ENCODE measurements around the gene POLR3H.

POLR3H gene

DNA sequence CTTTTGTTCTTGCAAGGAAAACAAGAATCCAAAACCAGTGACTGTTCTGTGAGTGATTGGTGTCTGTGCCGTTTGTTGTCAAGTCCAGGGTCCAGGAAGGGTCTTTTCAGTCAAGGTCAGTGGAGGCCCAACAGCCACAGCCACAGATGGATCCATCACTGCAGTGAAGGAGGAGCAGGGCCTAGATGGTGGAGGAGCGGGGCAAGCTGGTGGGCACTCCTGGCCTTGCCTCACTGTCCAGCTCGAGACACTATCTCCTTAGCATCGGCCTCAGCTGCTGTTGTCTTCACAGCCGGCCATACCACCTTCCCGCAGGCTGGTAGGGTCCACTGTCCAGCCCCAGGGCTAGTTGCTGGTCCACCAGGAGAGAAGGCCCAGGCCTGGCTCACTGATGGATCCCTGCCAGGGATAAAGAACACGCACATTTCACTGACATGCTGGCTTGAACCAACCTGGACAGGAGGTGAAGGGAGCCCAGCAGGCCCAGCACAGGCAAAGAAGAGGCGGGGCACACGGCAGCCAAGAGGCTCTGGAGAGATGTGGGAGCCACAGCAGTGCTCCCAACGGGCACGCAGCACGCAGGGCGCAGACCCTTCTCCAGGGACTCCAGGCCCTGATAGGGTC is 15.2 kb downstream of the POLR3H start:
- Histone ChIP-seq H3K4me3 (ENCODE audit: low read depth in 1 of 5, low read length in 5 of 5) (no peak overlapping the region), H3K27ac (ENCODE audit: low read depth, low read length) (no peak overlapping the region), H3K27me3 (ENCODE audit: control insufficient read depth in 5 of 5, insufficient read depth in 4 of 5, low read length in 5 of 5) (no peaks in the 10 kb centered on the region), H3K36me3 (ENCODE audit: control insufficient read depth in 5 of 5, insufficient read depth in 5 of 5, low read length in 5 of 5) (peaks cover 0 to 88% (median 78%) of the 10 kb centered on the region in 5 donors), H3K9ac (ENCODE audit: low read length in 5 of 5) (no peak overlapping the region), H3K9me3 (ENCODE audit: control insufficient read depth in 5 of 5, low read length in 5 of 5) (no peaks in the 10 kb centered on the region), H3K4me1 (ENCODE audit: control insufficient read depth in 5 of 5, insufficient read depth in 5 of 5, low read length in 5 of 5) (peaks cover 7 to 40% (median 20%) of the 10 kb centered on the region in 5 donors)

DNA sequence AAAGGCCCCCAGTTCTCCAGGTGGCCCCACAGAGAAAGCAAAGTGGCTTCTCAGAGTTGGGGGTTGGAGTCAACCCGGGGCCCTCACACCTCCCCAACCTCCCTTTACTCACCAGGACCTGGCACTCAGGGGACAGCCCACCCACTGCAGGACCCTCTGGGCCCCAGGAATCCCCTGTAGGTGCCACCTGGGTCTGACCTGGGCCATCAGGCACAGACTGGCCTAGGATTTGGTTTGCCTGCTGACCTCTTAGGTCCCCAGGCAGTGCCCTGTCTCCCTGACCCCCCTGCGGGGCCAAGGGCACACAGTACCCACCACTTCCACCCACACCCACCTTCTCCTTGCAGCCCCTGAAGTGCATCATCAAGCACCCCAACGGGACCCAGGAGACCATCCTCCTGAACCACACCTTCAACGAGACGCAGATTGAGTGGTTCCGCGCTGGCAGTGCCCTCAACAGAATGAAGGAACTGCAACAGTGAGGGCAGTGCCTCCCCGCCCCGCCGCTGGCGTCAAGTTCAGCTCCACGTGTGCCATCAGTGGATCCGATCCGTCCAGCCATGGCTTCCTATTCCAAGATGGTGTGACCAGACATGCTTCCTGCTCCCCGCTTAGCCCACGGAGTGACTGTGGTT is 16.0 kb downstream of the POLR3H start:
- Histone ChIP-seq H3K9me3 (ENCODE audit: control insufficient read depth in 5 of 5, low read length in 5 of 5) (no peaks in the 10 kb centered on the region), H3K36me3 (ENCODE audit: control insufficient read depth in 5 of 5, insufficient read depth in 5 of 5, low read length in 5 of 5) (peaks cover 0 to 92% (median 85%) of the 10 kb centered on the region in 5 donors), H3K27me3 (ENCODE audit: control insufficient read depth in 5 of 5, insufficient read depth in 4 of 5, low read length in 5 of 5) (no peaks in the 10 kb centered on the region), H3K9ac (ENCODE audit: low read length in 5 of 5) (no peak overlapping the region), H3K4me1 (ENCODE audit: control insufficient read depth in 5 of 5, insufficient read depth in 5 of 5, low read length in 5 of 5) (peaks cover 10 to 45% (median 28%) of the 10 kb centered on the region in 5 donors), H3K27ac (ENCODE audit: low read depth, low read length) (no peak overlapping the region), H3K4me3 (ENCODE audit: low read depth in 1 of 5, low read length in 5 of 5) (no peak overlapping the region)

DNA sequence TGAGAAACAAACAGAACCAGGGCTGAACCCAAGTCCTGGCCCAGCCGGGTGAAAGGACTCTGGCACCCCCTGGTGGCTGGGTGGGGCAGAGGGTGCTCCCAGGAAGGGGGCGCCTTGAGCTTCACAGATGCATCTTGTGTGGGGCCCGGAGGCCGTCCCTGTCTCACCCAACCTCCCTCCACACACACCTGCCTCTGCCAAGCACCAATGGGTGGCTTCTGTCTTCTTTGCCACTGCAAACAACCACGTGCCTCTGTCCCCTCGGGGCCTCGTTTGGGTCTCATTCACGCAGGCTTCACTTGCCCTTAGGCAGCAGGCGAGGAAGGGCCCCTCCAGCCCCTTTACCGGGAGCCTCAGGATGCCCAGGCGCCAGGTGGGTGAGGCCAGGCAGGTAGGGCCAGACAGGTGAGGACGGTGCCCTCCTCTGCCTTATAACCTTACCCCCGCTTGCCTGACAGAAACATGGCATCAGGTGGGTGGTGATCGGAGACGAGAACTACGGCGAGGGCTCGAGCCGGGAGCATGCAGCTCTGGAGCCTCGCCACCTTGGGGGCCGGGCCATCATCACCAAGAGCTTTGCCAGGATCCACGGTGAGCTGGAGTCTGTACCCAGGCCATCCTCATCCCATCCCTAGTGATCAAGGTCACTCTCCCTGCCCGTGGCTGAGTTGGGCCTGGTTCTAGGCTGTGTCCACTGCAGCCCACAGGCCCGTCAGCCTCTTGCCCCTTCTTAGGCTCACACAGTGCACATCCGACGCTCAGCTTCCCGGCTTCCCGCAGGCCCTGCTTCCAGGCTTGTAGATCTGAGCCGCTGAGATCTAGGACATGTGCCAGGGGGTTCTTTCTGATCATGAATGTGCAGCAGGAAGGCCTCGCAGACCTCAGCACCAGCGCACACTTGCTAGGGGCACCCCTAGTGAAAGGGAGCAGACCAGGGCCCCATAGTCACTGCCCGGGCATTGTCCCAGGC is 17.2 kb downstream of the POLR3H start:
- peaks cover 0 to 96% (median 86%) of the 10 kb centered on the region in 5 donors for H3K36me3 ChIP-seq (ENCODE audit: control insufficient read depth in 5 of 5, insufficient read depth in 5 of 5, low read length in 5 of 5)
- peak overlapping the region in 1 of 5 donors; percentile 50 for H3K9ac ChIP-seq (ENCODE audit: low read length in 5 of 5)
- H3K4me1 ChIP-seq (ENCODE audit: control insufficient read depth in 5 of 5, insufficient read depth in 5 of 5, low read length in 5 of 5) = peaks cover 9 to 43% (median 31%) of the 10 kb centered on the region in 5 donors
- no peaks in the 10 kb centered on the region for H3K9me3 ChIP-seq (ENCODE audit: control insufficient read depth in 5 of 5, low read length in 5 of 5)
- H3K27me3 ChIP-seq (ENCODE audit: control insufficient read depth in 5 of 5, insufficient read depth in 4 of 5, low read length in 5 of 5) = no peaks in the 10 kb centered on the region
- no peak overlapping the region for H3K27ac ChIP-seq (ENCODE audit: low read depth, low read length)
- no peak overlapping the region for H3K4me3 ChIP-seq (ENCODE audit: low read depth in 1 of 5, low read length in 5 of 5)

GRCh38 chr22:41526226-41526829 is 17.9 kb downstream of the POLR3H start:
- H3K36me3 ChIP-seq (ENCODE audit: control insufficient read depth in 5 of 5, insufficient read depth in 5 of 5, low read length in 5 of 5) = peaks cover 0 to 88% (median 79%) of the 10 kb centered on the region in 5 donors
- no peaks in the 10 kb centered on the region for H3K9me3 ChIP-seq (ENCODE audit: control insufficient read depth in 5 of 5, low read length in 5 of 5)
- peak overlapping the region; percentile 37 for H3K27ac ChIP-seq (ENCODE audit: low read depth, low read length)
- H3K4me3 ChIP-seq (ENCODE audit: low read depth in 1 of 5, low read length in 5 of 5) = no peak overlapping the region
- peaks cover 9 to 39% (median 31%) of the 10 kb centered on the region in 5 donors for H3K4me1 ChIP-seq (ENCODE audit: control insufficient read depth in 5 of 5, insufficient read depth in 5 of 5, low read length in 5 of 5)
- H3K27me3 ChIP-seq (ENCODE audit: control insufficient read depth in 5 of 5, insufficient read depth in 4 of 5, low read length in 5 of 5) = no peaks in the 10 kb centered on the region
- H3K9ac ChIP-seq (ENCODE audit: low read length in 5 of 5) = peak overlapping the region in 1 of 5 donors; percentile 56

- Histone ChIP-seq H3K4me1 (ENCODE audit: control insufficient read depth in 5 of 5, insufficient read depth in 5 of 5, low read length in 5 of 5) (peaks cover 9 to 39% (median 31%) of the 10 kb centered on the region in 5 donors), H3K27me3 (ENCODE audit: control insufficient read depth in 5 of 5, insufficient read depth in 4 of 5, low read length in 5 of 5) (no peaks in the 10 kb centered on the region), H3K9ac (ENCODE audit: low read length in 5 of 5) (peak overlapping the region in 1 of 5 donors; percentile 56), H3K9me3 (ENCODE audit: control insufficient read depth in 5 of 5, low read length in 5 of 5) (no peaks in the 10 kb centered on the region), H3K4me3 (ENCODE audit: low read depth in 1 of 5, low read length in 5 of 5) (no peak overlapping the region), H3K36me3 (ENCODE audit: control insufficient read depth in 5 of 5, insufficient read depth in 5 of 5, low read length in 5 of 5) (peaks cover 0 to 82% (median 77%) of the 10 kb centered on the region in 5 donors), H3K27ac (ENCODE audit: low read depth, low read length) (peak overlapping the region; percentile 37)
Observed at GRCh38 chr22:41525450-41526225, 18.6 kb downstream of the POLR3H start.

- Histone ChIP-seq H3K27ac (ENCODE audit: low read depth, low read length) (no peak overlapping the region), H3K4me1 (ENCODE audit: control insufficient read depth in 5 of 5, insufficient read depth in 5 of 5, low read length in 5 of 5) (peaks cover 9 to 39% (median 31%) of the 10 kb centered on the region in 5 donors), H3K36me3 (ENCODE audit: control insufficient read depth in 5 of 5, insufficient read depth in 5 of 5, low read length in 5 of 5) (peaks cover 0 to 79% (median 72%) of the 10 kb centered on the region in 5 donors), H3K27me3 (ENCODE audit: control insufficient read depth in 5 of 5, insufficient read depth in 4 of 5, low read length in 5 of 5) (no peaks in the 10 kb centered on the region), H3K4me3 (ENCODE audit: low read depth in 1 of 5, low read length in 5 of 5) (no peak overlapping the region), H3K9me3 (ENCODE audit: control insufficient read depth in 5 of 5, low read length in 5 of 5) (no peaks in the 10 kb centered on the region), H3K9ac (ENCODE audit: low read length in 5 of 5) (peak overlapping the region in 1 of 5 donors; percentile 28)
Observed at GRCh38 chr22:41524809-41525449, 19.3 kb downstream of the POLR3H start.

- Histone ChIP-seq H3K27ac (ENCODE audit: low read depth, low read length) (peak overlapping the region; percentile 14), H3K4me1 (ENCODE audit: control insufficient read depth in 5 of 5, insufficient read depth in 5 of 5, low read length in 5 of 5) (peaks cover 9 to 39% (median 31%) of the 10 kb centered on the region in 5 donors), H3K27me3 (ENCODE audit: control insufficient read depth in 5 of 5, insufficient read depth in 4 of 5, low read length in 5 of 5) (no peaks in the 10 kb centered on the region), H3K36me3 (ENCODE audit: control insufficient read depth in 5 of 5, insufficient read depth in 5 of 5, low read length in 5 of 5) (peaks cover 0 to 79% (median 72%) of the 10 kb centered on the region in 5 donors), H3K4me3 (ENCODE audit: low read depth in 1 of 5, low read length in 5 of 5) (no peak overlapping the region), H3K9ac (ENCODE audit: low read length in 5 of 5) (peak overlapping the region in 1 of 5 donors; percentile 28), H3K9me3 (ENCODE audit: control insufficient read depth in 5 of 5, low read length in 5 of 5) (no peaks in the 10 kb centered on the region)
Observed at GRCh38 chr22:41524251-41524661, 20.0 kb downstream of the POLR3H start.

GRCh38 chr22:41523464-41524221 is 20.6 kb downstream of the POLR3H start:
- Histone ChIP-seq H3K4me3 (ENCODE audit: low read depth in 1 of 5, low read length in 5 of 5) (no peak overlapping the region), H3K9me3 (ENCODE audit: control insufficient read depth in 5 of 5, low read length in 5 of 5) (no peaks in the 10 kb centered on the region), H3K9ac (ENCODE audit: low read length in 5 of 5) (peak overlapping the region in 1 of 5 donors; percentile 65), H3K36me3 (ENCODE audit: control insufficient read depth in 5 of 5, insufficient read depth in 5 of 5, low read length in 5 of 5) (peaks cover 0 to 79% (median 71%) of the 10 kb centered on the region in 5 donors), H3K27ac (ENCODE audit: low read depth, low read length) (peak overlapping the region; percentile 14), H3K27me3 (ENCODE audit: control insufficient read depth in 5 of 5, insufficient read depth in 4 of 5, low read length in 5 of 5) (no peaks in the 10 kb centered on the region), H3K4me1 (ENCODE audit: control insufficient read depth in 5 of 5, insufficient read depth in 5 of 5, low read length in 5 of 5) (peaks cover 9 to 39% (median 31%) of the 10 kb centered on the region in 5 donors)

Measured in subcutaneous abdominal adipose tissue (tissue), 5 donors.